SK-N-MC (cell line): ENCODE results near the gene KCTD19.

Experiments
- EZH2 ChIP-seq: fragments of 200-600 bp; sonication (generic); IDR thresholded peaks from one replicate; pipeline ENCODE4 v1.6.1; 2017; ENCODE audit warnings: antibody characterized with exemption
- POLR2AphosphoS5 ChIP-seq: IDR thresholded peaks from 2 replicates; pipeline ENCODE4 v1.6.1; 2012; ENCODE audit warnings: mild to moderate bottlenecking, low read depth, low read length, borderline replicate concordance

GRCh38 chr16:67294171-67294757 is 32.3 kb downstream of the KCTD19 start:
- no peak for TF ChIP-seq EZH2
- no peak for TF ChIP-seq POLR2AphosphoS5
